GM18519 (cell line): ENCODE results near the gene RHOA.

Experiments
- ATAC-seq: cut with Tn5 transposase; IDR thresholded peaks from one replicate; pipeline ENCODE4 v1.9.1; 2021; ENCODE audit warnings: mild to moderate bottlenecking, moderate library complexity; ENCODE audit not compliant: unreplicated experiment, low FRiP score

The RHOA gene

GRCh38 chr3:49411968-49412631 lies at the start of gene RHOA, which contains the start of gene TCTA:
Gene RHOA, minus strand, starts transcription at chr3:49411976. Its CDS starts 36,387 bp downstream, at chr3:49375589.
Gene TCTA, plus strand, starts transcription at chr3:49412423. Its CDS starts 4 bp downstream, at chr3:49412427.
- ATAC-seq: peak; percentile 62

- no peak for ATAC-seq
Observed at GRCh38 chr3:49460956-49461355, 49.2 kb upstream of the RHOA start.

- ATAC-seq: no peak
Observed at GRCh38 chr3:49460188-49460890, 48.6 kb upstream of the RHOA start.

- no peak for ATAC-seq
Observed at GRCh38 chr3:49456466-49456865, 44.7 kb upstream of the RHOA start.

- no peak for ATAC-seq
Observed at GRCh38 chr3:49454898-49455681, 43.3 kb upstream of the RHOA start.

- ATAC-seq: no peak
Observed at GRCh38 chr3:49454458-49454857, 42.7 kb upstream of the RHOA start.

- ATAC-seq: no peak
Observed at GRCh38 chr3:49453621-49454020, 41.8 kb upstream of the RHOA start.

GRCh38 chr3:49445391-49445790 lies 33.6 kb upstream of the RHOA start:
- ATAC-seq: no peak

- no peak for ATAC-seq
Observed at GRCh38 chr3:49434731-49435130, 23.0 kb upstream of the RHOA start.

- no peak for ATAC-seq
Observed at GRCh38 chr3:49428752-49429080, 16.9 kb upstream of the RHOA start.

GRCh38 chr3:49427586-49427985 lies 15.8 kb upstream of the RHOA start:
- ATAC-seq: no peak

GRCh38 chr3:49424816-49425215 lies 13.0 kb upstream of the RHOA start:
- ATAC-seq: no peak

GRCh38 chr3:49422379-49423248 lies 10.8 kb upstream of the RHOA start, which contains the start of gene AMT:
Gene AMT, minus strand, starts transcription at chr3:49422473. Its CDS starts 23 bp downstream, at chr3:49422450.
- ATAC-seq: no peak

- no peak for ATAC-seq
Observed at GRCh38 chr3:49421890-49422378, 10.2 kb upstream of the RHOA start.

- no peak for ATAC-seq
Observed at GRCh38 chr3:49417516-49418120, 5.8 kb upstream of the RHOA start.

GRCh38 chr3:49416867-49417266 lies 5.1 kb upstream of the RHOA start:
- ATAC-seq: no peak

- no peak for ATAC-seq
Observed at GRCh38 chr3:49415931-49416601, 4.3 kb upstream of the RHOA start.

GRCh38 chr3:49414753-49415152 lies 3.0 kb upstream of the RHOA start:
- no peak for ATAC-seq

GRCh38 chr3:49413338-49413734 lies 1.6 kb upstream of the RHOA start:
- no peak for ATAC-seq
